ENCODE results near the gene TMEM169.

DNA sequence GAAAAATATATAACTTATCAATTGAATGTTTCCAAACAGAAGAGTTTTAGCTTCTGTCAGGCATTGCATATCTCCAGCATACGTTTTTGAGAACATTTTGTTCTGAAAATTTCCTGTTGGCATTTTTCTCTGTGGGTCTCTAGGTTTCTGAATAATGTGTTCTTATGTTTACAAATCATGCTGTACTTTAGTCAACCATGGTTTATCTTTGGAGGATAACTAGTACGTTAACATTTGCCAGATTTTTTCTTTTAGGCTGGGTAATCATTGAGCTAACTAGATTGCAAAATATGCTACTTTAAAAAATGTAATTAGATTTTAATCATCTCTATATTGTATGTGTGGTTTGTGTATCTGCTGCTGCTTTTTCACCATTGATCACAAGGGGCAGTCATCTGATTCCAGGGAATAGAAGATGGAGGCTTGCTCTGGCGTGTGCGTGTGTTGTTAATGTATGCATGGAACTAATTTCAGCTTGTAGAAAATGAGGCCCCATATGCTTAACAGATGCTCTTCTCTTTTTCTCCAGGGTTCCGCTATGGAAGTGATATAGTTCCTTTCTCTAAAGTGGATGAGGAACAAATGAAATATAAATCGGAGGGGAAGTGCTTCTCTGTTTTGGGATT is 48.7 kb downstream of the TMEM169 start:
- TF ChIP-seq BHLHE40 (IDR thresholded peaks at IDR 0.05; ENCODE audit: low read length) (no peak), RBM22 (optimal IDR thresholded peaks at IDR 0.05; ENCODE audit: low read length) (no peak), ZNF562 (CRISPR knock-in tag; IDR thresholded peaks at IDR 0.05; ENCODE audit: borderline replicate concordance) (no peak)
